MM.1S (cell line): Measurements from ENCODE around the gene IFT25.

Source experiments
- CTCF ChIP-seq: fragments of 300-600 bp; sonication (generic); IDR thresholded peaks from 2 replicates; pipeline ENCODE4 v1.5.1; 2016; ENCODE audit warnings: antibody characterized with exemption, low read length, mixed read lengths
- EZH2 ChIP-seq: fragments of 300-600 bp; sonication (generic); optimal IDR thresholded peaks from 2 replicates; pipeline ENCODE3; 2017; ENCODE audit warnings: low read depth, mild to moderate bottlenecking, antibody characterized with exemption, low read length, mixed read lengths

GRCh38 chr1:53871773-53872484, 73.6 kb downstream of the IFT25 start:
- no peak for TF ChIP-seq EZH2
- no peak for TF ChIP-seq CTCF
